Ascending aorta (tissue), 2 donors: ENCODE data around the gene OR4D2. TPM values are rescaled to one million over a fixed set of nuclear protein-coding genes. Genes with fewer than 3 reads are reported as not detected.
A peak's percentile ranks its signal among the peaks of the same experiment; 100 is the strongest.

ENCODE experiments used
- DNase-seq, 2 donors: peaks; one replicate each; pipeline ENCODE4 v3.0.0-alpha.2; 2019; ENCODE audit warnings: low spot score in 2 of 2
- H3K27ac ChIP-seq, 2 donors: fragments of 200-600 bp; sonication (generic); one replicate each; pipeline ENCODE4 v1.5.1; 2016 to 2017; ENCODE audit warnings: mild to moderate bottlenecking in 1 of 2
- H3K27me3 ChIP-seq: fragments of 200-600 bp; sonication (generic); one replicate; pipeline ENCODE4 v1.5.1; 2017
- H3K36me3 ChIP-seq, 2 donors: fragments of 200-600 bp; sonication (generic); one replicate each; pipeline ENCODE4 v1.5.1; 2016
- H3K4me1 ChIP-seq, 2 donors: fragments of 200-600 bp; sonication (generic); one replicate each; pipeline ENCODE4 v1.5.1; 2016 to 2017; ENCODE audit warnings: mild to moderate bottlenecking in 1 of 2
- H3K4me3 ChIP-seq, 2 donors: fragments of 200-600 bp; sonication (generic); one replicate each; pipeline ENCODE4 v1.5.1; 2016 to 2017; ENCODE audit warnings: mild to moderate bottlenecking in 1 of 2
- H3K9me3 ChIP-seq, 2 donors: fragments of 200-600 bp; sonication (generic); one replicate each; pipeline ENCODE4 v1.5.1; 2016
- CTCF ChIP-seq, 3 experiments: fragments of 200-600 bp in 2 of 3; fragments of 450-650 bp in 1 of 3; sonication (generic) in 2 of 3; IDR thresholded peaks; one replicate each; pipeline ENCODE4 v1.5.1; 2016 to 2019; ENCODE audit warnings: antibody characterized with exemption in 3 of 3, mild to moderate bottlenecking in 1 of 3, moderate library complexity in 1 of 3
- intact Hi-C: fragments of 100-400 bp; cut with DNase I; formaldehyde crosslinking; loops from one replicate; pipeline ENCODE4 v1.15.1; 2023
- total RNA-seq: library from RNA; depleted of rRNA; stranded (reverse); fragments of >200 nt; gene quantifications from one replicate; pipeline ENCODE4 v1.1.0, GENCODE V29; 2016

OR4D2 gene
- total RNA-seq, 1 donor from 2014 or later = not detected

GRCh38 chr17:58217766-58218165 lies 51.0 kb downstream of the OR4D2 start:
- intact Hi-C loops = loop anchor here (2.0 to 5.0 kb wide), 4 partner anchors 135 to 413 kb away; partner anchors contain the start of genes SRSF1 and SUPT4H1
- no peak for TF ChIP-seq CTCF (IDR thresholded peaks at IDR 0.05)
- Histone ChIP-seq H3K9me3 (no peaks in the 10 kb centered on the region), H3K27ac (no peak overlapping the region), H3K36me3 (peaks cover 10 to 22% of the 10 kb centered on the region in 2 donors), H3K27me3 (no peaks in the 10 kb centered on the region), H3K4me3 (no peak overlapping the region), H3K4me1 (no peaks in the 10 kb centered on the region)
- no peak for DNase-seq

- Histone ChIP-seq H3K4me3 (peak within 1 kb of the TSS; percentile 58 to 65), H3K4me1 (no peaks in the 10 kb centered on the region), H3K9me3 (no peaks in the 10 kb centered on the region), H3K27ac (peak within 1 kb of the TSS; percentile 56 to 67), H3K27me3 (no peaks in the 10 kb centered on the region), H3K36me3 (peaks cover 0 to 9% of the 10 kb centered on the region in 2 donors)
- intact Hi-C loops = loop anchor here (1.0 to 5.0 kb wide), 5 partner anchors 134 to 412 kb away; partner anchors contain the start of genes MRPS23, SRSF1 and SUPT4H1
- DNase-seq = peak; percentile 70 to 97
- TF ChIP-seq CTCF (IDR thresholded peaks at IDR 0.05) = peak; percentile 56 to 79 (median 75)
Observed at GRCh38 chr17:58219007-58219788, 52.4 kb downstream of the OR4D2 start, which contains the start of gene MKS1. TSS of gene MKS1 (minus strand) at chr17:58219255. CDS start at chr17:58219230, 25 bp downstream.

- no peak for DNase-seq
- peaks cover 0 to 8% of the 10 kb centered on the region in 2 donors for H3K36me3 ChIP-seq
- no peaks in the 10 kb centered on the region for H3K27me3 ChIP-seq
- no peaks in the 10 kb centered on the region for H3K9me3 ChIP-seq
- peak overlapping the region; percentile 58 to 65 for H3K4me3 ChIP-seq
- TF ChIP-seq CTCF (IDR thresholded peaks at IDR 0.05) = no peak
- H3K4me1 ChIP-seq = no peaks in the 10 kb centered on the region
- H3K27ac ChIP-seq = peak overlapping the region; percentile 56 to 67
- intact Hi-C loops = loop anchor here (1.0 to 5.0 kb wide), 5 partner anchors 133 to 411 kb away; partner anchors contain the start of genes MRPS23, SRSF1 and SUPT4H1
Observed at GRCh38 chr17:58219789-58220183, 53.0 kb downstream of the OR4D2 start.

Other genes with a start within 250 kb of the OR4D2 start
- 76.1 TPM for gene CUEDC1, start 211.6 kb upstream of the OR4D2 start, total RNA-seq
- gene VEZF1, start 178.7 kb upstream of the OR4D2 start, total RNA-seq = 47.4 TPM
- gene SRSF1, start 159.7 kb upstream of the OR4D2 start, total RNA-seq = 89.4 TPM
- 15.3 TPM for gene DYNLL2, start 83.6 kb upstream of the OR4D2 start, total RNA-seq
- gene OR4D1, start 18.6 kb upstream of the OR4D2 start, total RNA-seq = not detected
- gene EPX, start 25.7 kb downstream of the OR4D2 start, total RNA-seq = not detected
- 1.5 TPM for gene MKS1, start 52.3 kb downstream of the OR4D2 start, total RNA-seq
- not detected for gene LPO, start 71.6 kb downstream of the OR4D2 start, total RNA-seq
- 1.8 TPM for gene MPO, start 114.0 kb downstream of the OR4D2 start, total RNA-seq
- 22.4 TPM for gene TSPOAP1, start 161.8 kb downstream of the OR4D2 start, total RNA-seq
- 18.0 TPM for gene SUPT4H1, start 185.2 kb downstream of the OR4D2 start, total RNA-seq